NCI-H510A (cell line): Measurements from ENCODE around the gene NCOA5.

ENCODE experiments used
- DNase-seq: peaks from one replicate; lab custom pipeline; 2025; lab: John Stamatoyannopoulos, UW

The NCOA5 gene

DNA sequence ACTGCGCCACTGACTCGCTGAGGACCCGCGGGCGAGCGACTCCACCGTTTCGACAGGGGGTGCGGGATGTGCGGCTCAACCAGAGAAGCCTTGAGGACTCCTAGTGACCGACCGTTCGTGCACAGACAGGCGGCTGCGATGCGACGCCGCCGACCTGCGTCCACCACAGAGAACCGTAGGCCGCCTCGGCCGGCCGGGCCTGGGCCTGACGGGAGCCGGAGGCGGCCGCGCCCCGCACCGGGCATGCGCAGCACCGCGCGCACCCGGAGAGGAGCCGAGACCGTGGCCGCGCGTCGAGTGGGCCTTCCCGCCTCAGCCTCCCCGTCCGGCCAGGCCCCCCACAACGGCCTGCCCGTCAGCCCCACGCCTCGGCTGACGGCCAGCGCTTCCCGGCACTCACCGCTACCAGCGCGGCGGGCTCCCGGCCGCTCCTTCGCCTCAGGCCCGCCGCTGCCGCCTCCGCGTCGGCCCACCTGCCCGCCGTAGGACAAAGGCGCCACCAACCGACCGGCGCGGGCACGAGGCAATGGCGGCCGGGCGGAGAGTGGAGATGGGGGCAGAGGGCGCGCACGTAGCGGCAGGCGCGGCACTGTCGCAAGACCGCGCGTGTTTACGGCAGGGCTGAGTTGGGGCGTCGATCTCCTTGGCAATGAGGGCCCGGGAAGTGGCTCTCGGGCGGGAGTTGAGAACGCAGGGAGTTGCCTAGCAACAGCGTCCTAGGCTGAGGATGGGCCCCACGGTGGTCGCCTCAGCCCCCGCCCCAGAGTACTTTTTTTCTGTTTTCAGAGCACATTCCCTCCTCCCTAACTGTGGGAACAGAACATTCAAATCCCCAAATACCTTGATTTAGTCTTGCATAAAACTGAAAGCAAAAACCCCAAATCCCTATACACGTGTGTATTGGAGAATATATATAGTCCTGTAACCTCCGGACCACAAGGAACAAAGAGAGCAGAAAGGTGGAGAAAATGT, at the start of gene NCOA5:
Gene NCOA5 (minus strand): TSS at position 546 of the 972 bp plus-strand sequence. CDS start 10,538 bp downstream, outside the sequence.
- DNase-seq, result peak; percentile 96

- no peak for DNase-seq
Measured at GRCh38 chr20:46139266-46139889, 49.6 kb upstream of the NCOA5 start.

DNA sequence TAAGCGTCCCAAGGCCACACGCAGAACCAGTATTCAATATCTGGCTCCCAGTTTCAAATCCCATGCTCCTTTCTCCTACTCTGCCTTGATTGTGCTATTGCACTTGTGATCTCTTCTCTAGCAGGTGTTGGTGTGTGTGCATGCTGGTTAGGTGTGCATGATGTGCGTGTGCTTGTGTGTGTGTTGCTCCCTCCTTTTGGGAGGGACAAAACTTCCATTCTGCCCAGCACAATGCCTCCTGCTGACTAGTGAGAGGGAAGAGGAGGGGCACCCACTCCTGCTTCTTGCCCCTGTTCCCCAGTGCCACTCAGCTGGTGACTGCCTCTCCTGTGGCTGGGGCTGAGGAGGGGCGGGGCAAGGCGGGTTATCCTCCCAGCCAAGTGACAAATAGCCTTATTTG, 48.1 kb upstream of the NCOA5 start:
- DNase-seq, result no peak

- DNase-seq, result no peak
Measured at GRCh38 chr20:46135856-46136633, 46.3 kb upstream of the NCOA5 start.

GRCh38 chr20:46134716-46135115, 45.0 kb upstream of the NCOA5 start:
- DNase-seq, result no peak

DNA sequence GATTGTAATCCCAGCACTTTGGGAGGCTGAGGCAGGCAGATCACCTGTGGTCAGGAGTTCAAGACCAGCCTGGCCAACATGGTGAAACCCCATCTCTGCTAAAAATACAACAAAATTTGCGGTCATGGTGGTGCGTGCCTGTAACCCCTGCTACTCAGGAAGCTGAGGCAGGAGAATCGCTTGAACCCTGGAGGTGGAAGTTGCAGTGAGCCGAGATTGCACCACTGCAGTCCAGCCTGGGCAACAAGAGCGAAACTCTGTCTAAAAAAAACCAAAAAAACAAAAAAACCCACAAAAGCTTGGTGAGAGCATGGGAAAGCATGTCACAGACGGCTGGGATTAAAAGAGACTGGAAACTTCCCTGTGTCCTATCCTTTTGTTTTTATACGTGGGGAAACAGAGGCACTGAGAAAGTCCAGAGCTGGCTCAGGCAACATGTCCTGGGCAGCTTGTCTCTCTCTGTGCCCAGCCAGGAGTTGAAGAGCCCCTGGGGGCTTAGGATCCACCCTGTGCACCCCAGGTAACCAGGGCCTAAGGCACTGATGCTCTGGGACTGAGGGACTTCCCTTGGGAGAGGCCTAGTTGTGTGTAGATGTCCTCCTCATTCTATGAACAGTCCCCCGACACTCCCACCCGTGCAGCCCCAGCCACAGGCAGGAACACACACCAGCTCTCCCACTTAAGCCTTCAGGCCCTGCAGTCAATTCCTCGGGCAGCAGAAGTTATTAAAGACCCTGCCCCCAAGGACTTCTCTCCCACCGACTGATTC, 44.3 kb upstream of the NCOA5 start:
- no peak for DNase-seq

GRCh38 chr20:46132705-46133120, 43.0 kb upstream of the NCOA5 start:
- DNase-seq, result peak; percentile 37

- DNase-seq, result no peak
Measured at GRCh38 chr20:46131396-46131795, 41.6 kb upstream of the NCOA5 start.

- DNase-seq, result peak; percentile 77
Measured at GRCh38 chr20:46130534-46130933, 40.8 kb upstream of the NCOA5 start.

DNA sequence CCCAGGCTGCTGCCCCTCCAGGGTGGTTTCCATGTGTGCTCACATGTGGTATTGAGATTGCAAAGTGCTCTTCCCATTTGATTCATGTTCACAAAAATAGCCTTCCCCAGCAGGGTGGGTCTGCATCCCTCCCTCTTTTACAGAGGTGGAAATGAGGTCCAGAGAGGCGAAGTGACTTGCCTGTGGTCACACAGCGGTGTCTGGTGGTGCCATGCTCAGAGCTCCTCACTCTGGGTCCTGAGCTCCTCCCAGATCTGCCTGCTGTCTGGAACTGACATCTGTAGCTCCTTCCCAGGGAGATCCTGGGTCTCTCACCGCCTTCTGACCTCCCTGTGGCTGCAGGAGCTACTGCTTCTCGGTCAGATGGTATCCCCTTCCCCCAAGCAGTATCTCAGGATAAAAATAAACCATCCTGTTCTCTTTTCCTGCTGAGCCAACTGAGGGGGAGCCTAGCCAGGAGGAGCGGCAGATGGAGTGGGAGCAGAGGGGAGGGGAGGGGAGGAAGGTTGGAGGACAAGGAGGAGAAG, 40.3 kb upstream of the NCOA5 start:
- DNase-seq, result peak; percentile 57

- no peak for DNase-seq
Measured at GRCh38 chr20:46128310-46129151, 38.8 kb upstream of the NCOA5 start.

GRCh38 chr20:46127396-46128010, 37.7 kb upstream of the NCOA5 start:
- DNase-seq, result no peak

DNA sequence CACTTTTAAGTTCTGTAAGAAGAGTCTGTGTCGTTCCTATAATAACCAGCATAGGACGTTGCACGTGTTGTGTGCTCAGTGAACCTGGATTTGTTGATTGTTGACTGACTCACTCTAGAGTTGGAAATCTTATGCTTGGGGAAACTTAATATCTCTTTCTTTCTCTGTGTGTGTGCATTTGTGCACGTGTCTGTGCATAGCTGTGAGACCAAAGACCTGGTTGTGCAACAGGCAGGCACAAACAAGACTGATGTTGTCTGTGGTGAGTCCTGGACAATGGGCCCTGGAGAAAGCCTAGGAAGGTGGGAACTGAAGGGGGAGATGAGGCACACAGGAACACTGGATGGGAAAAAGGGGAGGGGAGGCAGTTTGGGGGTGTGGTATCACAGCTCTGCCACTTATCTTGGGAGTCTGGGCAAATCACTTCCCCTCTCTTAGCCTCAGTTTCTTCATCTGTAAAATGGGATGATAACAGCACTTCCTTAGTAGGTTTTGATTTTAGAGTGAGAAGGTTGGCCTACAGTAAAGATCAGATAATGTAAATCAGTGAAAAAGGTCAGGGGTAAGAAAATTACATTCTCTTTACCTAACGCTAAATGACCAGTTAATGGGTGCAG, 36.8 kb upstream of the NCOA5 start:
- DNase-seq, result no peak

- no peak for DNase-seq
Measured at GRCh38 chr20:46123482-46124245, 33.9 kb upstream of the NCOA5 start.

GRCh38 chr20:46122516-46123481, 33.0 kb upstream of the NCOA5 start:
- DNase-seq, result no peak

DNA sequence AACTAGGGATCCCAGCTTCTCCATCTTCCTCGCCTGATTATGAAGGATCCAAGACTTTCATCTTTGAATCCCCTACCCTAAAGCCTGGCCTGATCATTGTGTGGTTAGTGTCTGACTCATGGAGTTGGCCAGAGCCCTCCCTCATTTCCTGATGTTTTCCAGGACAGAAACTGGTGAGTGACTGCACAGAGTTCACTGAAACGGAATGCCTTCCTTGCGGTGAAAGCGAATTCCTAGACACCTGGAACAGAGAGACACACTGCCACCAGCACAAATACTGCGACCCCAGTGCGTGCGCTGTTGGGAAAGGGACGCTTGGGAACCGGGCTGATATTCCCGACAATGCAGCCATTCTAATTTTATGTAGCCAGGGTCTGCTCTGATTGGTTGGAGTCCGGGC, 32.3 kb upstream of the NCOA5 start:
- DNase-seq, result no peak

GRCh38 chr20:46121184-46121930, 31.6 kb upstream of the NCOA5 start:
- no peak for DNase-seq
